WERI-Rb-1 (cell line): ENCODE results near the gene ITGAD.

Experiments used
- DNase-seq: peaks from one replicate; pipeline ENCODE4 v3.0.0-alpha.2; 2020
- H3K27ac ChIP-seq: fragments of 250-450 bp; sonication (Bioruptor Pico); 2 replicates; pipeline ENCODE4 v1.5.1; 2020; ENCODE audit warnings: mild to moderate bottlenecking, moderate library complexity
- H3K27me3 ChIP-seq: fragments of 250-450 bp; sonication (Bioruptor Pico); 2 replicates; pipeline ENCODE4 v1.5.1; 2021; ENCODE audit warnings: mild to moderate bottlenecking, low read depth, moderate library complexity; ENCODE audit not compliant: insufficient read depth, severe bottlenecking
- H3K36me3 ChIP-seq: fragments of 250-450 bp; sonication (Bioruptor Pico); 2 replicates; pipeline ENCODE4 v1.5.1; 2020; ENCODE audit warnings: mild to moderate bottlenecking, moderate library complexity
- H3K4me3 ChIP-seq: 2 replicates; pipeline ENCODE4 v1.5.1; 2011; ENCODE audit warnings: low read depth, mild to moderate bottlenecking, control low read depth, low read length
- H3K9me3 ChIP-seq: fragments of 250-450 bp; sonication (Bioruptor Pico); 2 replicates; pipeline ENCODE4 v1.5.1; 2021; ENCODE audit warnings: mild to moderate bottlenecking, moderate library complexity; ENCODE audit not compliant: severe bottlenecking
- CTCF ChIP-seq: IDR thresholded peaks from 2 replicates; pipeline ENCODE4 v1.5.1; 2011; ENCODE audit warnings: low read depth, mild to moderate bottlenecking, control low read depth, inconsistent platforms, low read length

ITGAD gene

GRCh38 chr16:31402687-31403086 lies 9.6 kb downstream of the ITGAD start:
- Histone ChIP-seq H3K9me3 (no peaks in the 10 kb centered on the region), H3K36me3 (no peaks in the 10 kb centered on the region), H3K4me3 (no peak overlapping the region), H3K27ac (no peak overlapping the region), H3K27me3 (peaks cover 3% of the 10 kb centered on the region)
- no peak for TF ChIP-seq CTCF
- DNase-seq: no peak

- H3K27ac ChIP-seq: no peak overlapping the region
- no peaks in the 10 kb centered on the region for H3K9me3 ChIP-seq
- no peak overlapping the region for H3K4me3 ChIP-seq
- TF ChIP-seq CTCF: no peak
- peak; percentile 19 for DNase-seq
- peaks cover 3% of the 10 kb centered on the region for H3K27me3 ChIP-seq
- no peaks in the 10 kb centered on the region for H3K36me3 ChIP-seq
Measured at GRCh38 chr16:31403590-31404352, 10.6 kb downstream of the ITGAD start.

GRCh38 chr16:31404353-31405064 lies 11.4 kb downstream of the ITGAD start:
- Histone ChIP-seq H3K36me3 (no peaks in the 10 kb centered on the region), H3K27ac (no peak overlapping the region), H3K4me3 (no peak overlapping the region), H3K27me3 (peaks cover 3% of the 10 kb centered on the region), H3K9me3 (no peaks in the 10 kb centered on the region)
- no peak for TF ChIP-seq CTCF
- DNase-seq: no peak

GRCh38 chr16:31407406-31407805 lies 14.3 kb downstream of the ITGAD start:
- peaks cover 3% of the 10 kb centered on the region for H3K27me3 ChIP-seq
- no peak overlapping the region for H3K4me3 ChIP-seq
- no peaks in the 10 kb centered on the region for H3K36me3 ChIP-seq
- DNase-seq: no peak
- H3K27ac ChIP-seq: no peak overlapping the region
- H3K9me3 ChIP-seq: no peaks in the 10 kb centered on the region
- TF ChIP-seq CTCF: no peak

GRCh38 chr16:31409433-31409832 lies 16.3 kb downstream of the ITGAD start:
- no peak for DNase-seq
- H3K4me3 ChIP-seq: no peak overlapping the region
- H3K27me3 ChIP-seq: peaks cover 5% of the 10 kb centered on the region
- no peaks in the 10 kb centered on the region for H3K9me3 ChIP-seq
- TF ChIP-seq CTCF: no peak
- no peak overlapping the region for H3K27ac ChIP-seq
- H3K36me3 ChIP-seq: no peaks in the 10 kb centered on the region

GRCh38 chr16:31410082-31410481 lies 16.9 kb downstream of the ITGAD start:
- Histone ChIP-seq H3K36me3 (no peaks in the 10 kb centered on the region), H3K9me3 (no peaks in the 10 kb centered on the region), H3K4me3 (no peak overlapping the region), H3K27me3 (peaks cover 3% of the 10 kb centered on the region), H3K27ac (no peak overlapping the region)
- no peak for TF ChIP-seq CTCF
- DNase-seq: no peak
